Inflammatory macrophage treated with lipopolysaccharide for 4 hours (primary cell): ENCODE data around the gene ITGA7.

Experiments
- DNase-seq: peaks from one replicate; pipeline ENCODE4 v3.0.0-alpha.2; 2020

ITGA7 gene

GRCh38 chr12:55717011-55718007 is 9.6 kb upstream of the ITGA7 start:
- peak; percentile 30 for DNase-seq

- DNase-seq: peak; percentile 68
Observed at GRCh38 chr12:55716582-55716957, 8.9 kb upstream of the ITGA7 start.

- DNase-seq: peak; percentile 81
Observed at GRCh38 chr12:55715833-55716581, 8.3 kb upstream of the ITGA7 start, which contains the start of gene BLOC1S1. Gene BLOC1S1, plus strand, starts transcription at chr12:55716046. Its CDS starts 6 bp downstream, at chr12:55716052.

DNA sequence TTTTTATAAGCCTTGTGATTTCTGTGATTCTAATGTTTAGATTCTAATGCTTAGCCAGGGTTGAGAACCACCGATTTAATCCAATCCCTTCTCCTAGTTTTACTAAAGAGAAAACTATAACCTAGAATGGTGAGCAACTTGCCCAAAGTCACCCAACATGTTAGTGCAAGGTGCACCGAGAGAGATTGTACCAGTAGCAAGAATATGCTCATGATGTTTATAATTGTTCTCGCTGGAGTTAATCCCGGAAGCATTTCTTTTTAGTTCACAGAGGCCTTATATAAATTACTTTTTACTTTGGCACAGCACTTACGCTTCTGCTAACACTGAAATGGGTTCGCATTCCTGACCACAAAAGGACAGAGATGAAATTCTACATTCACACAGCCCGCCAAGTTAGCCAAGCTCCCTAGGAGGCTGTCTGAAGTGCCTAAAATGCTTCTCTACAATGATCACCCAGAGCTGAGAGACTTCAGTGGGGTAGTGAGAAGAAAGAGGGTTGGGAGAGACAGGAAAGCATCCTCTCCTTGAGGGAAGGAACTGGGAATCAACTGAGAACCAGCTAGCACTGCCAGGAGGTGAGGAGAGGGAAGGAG is 7.6 kb upstream of the ITGA7 start:
- no peak for DNase-seq

GRCh38 chr12:55713721-55714120 is 6.0 kb upstream of the ITGA7 start:
- no peak for DNase-seq

GRCh38 chr12:55712700-55713415 is 5.2 kb upstream of the ITGA7 start:
- DNase-seq: no peak

DNA sequence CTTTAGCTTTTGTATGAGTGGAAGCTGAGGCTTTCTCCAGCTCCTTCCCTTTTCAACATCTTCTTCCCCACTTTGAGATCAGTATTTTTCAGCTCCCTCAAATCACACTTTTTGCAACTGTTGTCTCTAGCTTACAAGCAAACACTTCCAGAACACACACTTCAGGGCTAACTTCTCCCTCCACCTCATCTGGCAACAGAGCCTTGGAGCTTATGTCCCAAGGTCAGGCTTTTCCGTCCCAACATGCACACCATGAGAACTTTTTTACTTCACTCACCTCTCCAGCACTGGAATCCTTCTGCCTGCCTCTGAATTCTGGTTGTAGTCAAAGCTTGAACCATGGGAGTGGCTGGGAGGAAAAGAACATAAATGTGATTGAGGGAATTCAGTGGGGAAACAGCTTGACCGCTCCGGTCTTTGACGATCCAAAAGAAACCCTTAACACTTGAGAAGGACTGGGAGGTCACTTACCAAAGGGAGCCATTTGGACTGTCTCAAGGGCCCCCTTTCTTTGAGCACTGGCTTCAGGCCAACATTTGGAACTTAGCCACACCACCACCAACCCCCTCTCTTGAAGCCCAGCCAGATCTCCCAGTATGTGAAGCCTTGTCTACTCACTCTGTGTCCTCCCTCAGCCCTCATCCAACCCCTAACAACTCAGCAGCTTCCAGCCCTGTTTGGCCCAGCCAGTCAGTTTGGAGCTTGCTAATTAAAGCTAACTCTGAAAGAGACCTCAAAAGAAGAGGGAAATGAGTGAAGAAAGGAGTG is 4.3 kb upstream of the ITGA7 start:
- DNase-seq: no peak

GRCh38 chr12:55708695-55709233 is 1.1 kb upstream of the ITGA7 start:
- DNase-seq: peak; percentile 27

DNA sequence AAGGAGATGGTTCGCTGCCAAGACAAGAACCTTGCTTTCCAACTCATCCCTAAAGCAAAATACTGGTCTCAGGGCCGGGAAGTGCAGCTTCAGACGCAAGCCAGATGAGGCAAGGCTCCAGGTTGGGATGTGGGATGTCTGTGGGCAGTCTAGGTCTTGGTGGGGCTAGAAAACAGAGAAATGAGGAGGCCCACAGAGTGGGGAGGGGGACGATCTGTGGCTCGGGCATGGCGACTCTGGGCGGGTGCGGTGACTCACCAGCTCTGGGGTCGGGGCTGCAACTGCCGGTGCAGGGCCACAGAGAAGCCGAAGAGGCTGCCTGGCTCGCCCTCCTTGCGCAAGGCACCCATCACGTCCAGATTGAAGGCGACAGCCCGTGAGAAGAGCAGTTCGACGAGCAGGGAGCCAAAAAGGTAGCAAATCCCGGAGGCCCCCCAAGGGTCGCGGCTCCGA is 459 bp downstream of the ITGA7 start:
- DNase-seq: no peak

GRCh38 chr12:55706568-55707218 is 1.0 kb downstream of the ITGA7 start:
- DNase-seq: no peak

- DNase-seq: no peak
Observed at GRCh38 chr12:55705782-55706402, 1.8 kb downstream of the ITGA7 start.

DNA sequence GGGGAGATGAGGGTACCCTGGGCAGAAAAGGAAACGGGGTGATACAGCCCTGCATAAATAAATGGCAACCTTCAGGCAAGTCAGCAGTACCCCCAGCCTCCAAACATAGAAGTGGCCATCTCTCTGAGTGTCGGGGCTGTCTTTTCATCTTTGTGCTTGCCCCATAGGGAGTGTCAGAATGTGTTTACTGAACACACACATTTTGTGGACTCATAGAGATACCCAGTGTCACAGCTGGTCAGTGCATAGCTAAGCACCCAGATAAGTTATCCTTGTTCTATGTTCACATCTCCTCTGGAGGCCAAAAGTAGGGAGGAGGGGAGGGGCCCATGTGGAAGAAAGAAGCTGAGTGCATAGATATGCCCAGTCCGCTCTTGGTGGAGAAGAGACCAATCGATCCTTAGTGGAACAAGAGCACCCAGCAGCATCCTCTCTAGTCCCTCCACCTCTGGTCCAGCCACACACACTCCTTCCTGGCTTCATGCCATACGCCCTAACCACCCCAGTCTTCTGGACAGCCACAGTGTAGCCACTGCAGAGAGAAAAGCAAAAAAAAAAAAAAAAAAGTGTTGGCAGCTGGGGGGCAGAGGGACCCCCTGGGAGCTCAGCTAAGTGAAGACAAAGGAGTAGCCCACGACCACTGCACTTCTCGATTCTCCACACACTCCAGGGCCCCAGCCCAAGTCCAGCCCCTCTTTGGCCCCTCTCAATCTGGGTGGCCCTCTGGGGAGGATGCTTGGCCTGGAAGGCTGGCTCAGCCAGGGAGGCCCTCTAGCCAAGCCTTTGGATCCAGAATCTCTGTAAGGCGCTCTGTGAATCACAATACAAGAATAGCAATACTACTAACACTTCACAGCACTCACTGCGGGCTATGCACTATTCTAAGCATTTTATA is 2.6 kb downstream of the ITGA7 start:
- DNase-seq: no peak

DNA sequence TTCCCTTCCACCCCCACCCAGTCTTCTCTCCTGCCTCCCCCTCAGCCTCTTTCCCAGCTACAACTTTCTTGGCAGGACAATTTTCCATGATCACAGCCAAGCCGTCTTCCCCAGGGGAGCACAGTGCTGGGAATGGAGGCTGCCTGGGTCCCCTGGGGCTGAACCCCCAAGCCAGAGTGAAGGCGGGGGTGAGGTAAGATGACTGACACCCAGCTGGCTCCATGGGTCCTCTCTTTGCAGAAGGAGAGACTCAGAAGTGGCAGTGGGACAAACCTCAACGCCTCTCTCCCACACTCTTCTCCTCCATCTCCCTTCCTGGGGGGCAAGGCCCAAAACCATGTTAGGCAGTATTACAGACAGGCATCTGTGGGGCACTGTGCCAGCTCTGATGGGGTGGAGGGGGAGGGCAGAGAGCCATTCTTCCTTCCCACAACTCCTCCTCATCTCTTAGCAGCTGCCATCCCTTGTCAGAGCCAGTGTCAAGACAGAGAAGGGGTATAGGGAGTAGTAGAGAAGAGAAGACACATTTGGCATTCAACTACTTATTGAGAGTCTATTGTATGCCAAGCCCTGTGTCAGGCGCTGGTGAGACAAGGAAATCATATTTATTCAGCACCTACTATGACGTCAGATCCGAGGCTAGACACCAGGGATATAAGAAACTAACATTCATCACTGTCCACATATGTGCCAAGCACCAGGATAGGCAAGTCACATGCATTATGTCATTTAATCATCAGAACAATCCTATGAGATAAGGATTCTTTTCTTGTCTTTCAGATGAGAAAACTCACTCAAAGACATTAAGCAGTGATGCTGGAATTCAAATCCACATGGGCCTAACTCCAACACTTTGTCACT is 3.6 kb downstream of the ITGA7 start:
- DNase-seq: no peak

GRCh38 chr12:55703288-55703687 is 4.4 kb downstream of the ITGA7 start:
- no peak for DNase-seq

DNA sequence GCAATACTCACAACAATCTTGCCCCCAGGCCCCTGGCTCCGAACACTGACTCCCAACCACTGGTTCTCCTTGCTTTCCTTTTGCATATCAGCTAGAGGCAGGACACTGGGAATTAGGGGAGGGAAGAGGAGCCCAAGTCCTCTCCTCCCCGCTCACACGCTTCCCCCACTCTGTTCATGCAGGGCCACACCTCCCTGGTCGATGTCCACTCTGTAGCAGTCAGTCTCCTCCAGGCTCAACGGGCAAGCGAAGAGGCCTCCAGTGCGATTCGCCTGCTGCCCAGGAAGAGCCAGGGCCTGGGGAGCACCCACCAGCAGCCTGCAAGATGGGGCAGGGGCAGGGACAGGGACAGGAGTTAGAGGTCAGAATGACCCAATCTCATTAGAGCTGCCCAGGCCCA is 4.8 kb downstream of the ITGA7 start:
- DNase-seq: no peak

GRCh38 chr12:55700255-55701018 is 7.3 kb downstream of the ITGA7 start:
- no peak for DNase-seq

DNA sequence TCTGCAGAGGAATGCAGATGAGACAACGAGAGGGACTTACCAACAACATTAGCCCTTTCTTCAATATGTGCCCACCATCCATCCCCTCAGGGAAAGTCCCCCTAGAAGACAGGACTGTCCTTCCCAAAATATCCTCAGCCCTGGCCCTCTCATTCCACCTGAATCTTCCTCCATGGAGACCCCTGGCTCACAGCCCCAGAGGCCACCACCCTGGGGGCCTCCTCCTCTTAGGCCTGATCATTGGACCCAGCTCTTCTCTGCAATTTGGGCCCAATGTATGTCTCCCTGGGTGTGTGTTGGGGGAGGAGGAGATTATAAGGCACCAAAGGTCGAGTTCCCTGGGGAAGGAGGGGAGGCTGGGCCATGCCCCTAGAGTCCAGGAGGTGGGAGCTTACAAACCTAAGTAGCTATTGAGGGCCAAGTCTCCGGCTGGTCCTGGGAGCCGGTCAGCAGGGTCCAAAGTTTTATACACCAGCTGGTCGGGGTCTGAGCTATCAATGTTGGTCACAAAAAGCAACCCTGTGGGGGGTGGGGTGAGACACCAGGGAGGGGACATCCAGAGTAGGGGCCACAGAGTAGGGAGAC is 8.1 kb downstream of the ITGA7 start:
- no peak for DNase-seq
